Neural crest cell (in vitro differentiated cells): ENCODE measurements around the gene KISS1. TPM values are rescaled to one million over a fixed set of nuclear protein-coding genes. Genes with fewer than 3 reads are reported as not detected.

ENCODE experiments used
- DNase-seq: peaks from one replicate; pipeline ENCODE4 v3.0.0; 2021; ENCODE audit warnings: low read depth, mixed read lengths, low spot score
- H3K27ac Mint-ChIP-seq: one replicate; pipeline ENCODE4 v1.8.0; 2021; ENCODE audit warnings: mild to moderate bottlenecking, mixed read lengths; ENCODE audit not compliant: unreplicated experiment
- H3K27me3 Mint-ChIP-seq: 2 replicates; pipeline ENCODE4 v1.8.0; 2021; ENCODE audit warnings: low read depth, mild to moderate bottlenecking, mixed read lengths
- H3K36me3 Mint-ChIP-seq: 2 replicates; pipeline ENCODE4 v1.8.0; 2021; ENCODE audit warnings: low read depth, mild to moderate bottlenecking, mixed read lengths
- H3K4me1 Mint-ChIP-seq: 2 replicates; pipeline ENCODE4 v1.8.0; 2021; ENCODE audit warnings: mixed read lengths
- H3K4me3 Mint-ChIP-seq: one replicate; pipeline ENCODE4 v1.8.0; 2021; ENCODE audit warnings: mild to moderate bottlenecking, mixed read lengths
- H3K9me3 Mint-ChIP-seq: 2 replicates; pipeline ENCODE4 v1.8.0; 2021; ENCODE audit warnings: mixed read lengths
- total RNA-seq: library from RNA; stranded (reverse); gene quantifications from 2 replicates; pipeline ENCODE4 v1.2.1, GENCODE V29; 2021
- TF ChIP-seq, protein P1 (sequence below): fragments of 200-600 bp; sonication (generic); conservative IDR thresholded peaks from 2 replicates; pipeline ENCODE4 v1.5.0; 2021; ENCODE audit warnings: antibody characterized with exemption, mild to moderate bottlenecking

Gene KISS1
- total RNA-seq, 1 donor from 2014 or later: not detected

DNA sequence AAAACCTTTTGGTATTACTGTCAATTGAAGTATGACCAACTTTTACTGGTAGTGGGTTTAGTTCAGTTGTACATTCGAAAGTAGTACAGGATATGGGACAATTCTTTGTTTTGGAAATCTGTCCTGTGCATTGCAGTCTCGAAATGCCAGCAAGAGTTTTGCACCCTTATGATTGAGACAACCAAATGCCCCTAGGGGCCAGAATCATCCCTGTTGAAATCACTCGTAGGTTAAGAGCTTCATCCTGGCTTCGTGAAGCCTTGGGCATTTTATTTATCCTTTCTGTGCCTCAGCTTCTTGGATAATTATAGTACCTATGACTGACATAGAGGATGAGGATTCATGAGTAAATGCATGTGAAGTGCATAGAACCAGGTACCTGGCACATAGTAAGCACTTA is 19.9 kb upstream of the KISS1 start:
- TF ChIP-seq, protein P1, sequence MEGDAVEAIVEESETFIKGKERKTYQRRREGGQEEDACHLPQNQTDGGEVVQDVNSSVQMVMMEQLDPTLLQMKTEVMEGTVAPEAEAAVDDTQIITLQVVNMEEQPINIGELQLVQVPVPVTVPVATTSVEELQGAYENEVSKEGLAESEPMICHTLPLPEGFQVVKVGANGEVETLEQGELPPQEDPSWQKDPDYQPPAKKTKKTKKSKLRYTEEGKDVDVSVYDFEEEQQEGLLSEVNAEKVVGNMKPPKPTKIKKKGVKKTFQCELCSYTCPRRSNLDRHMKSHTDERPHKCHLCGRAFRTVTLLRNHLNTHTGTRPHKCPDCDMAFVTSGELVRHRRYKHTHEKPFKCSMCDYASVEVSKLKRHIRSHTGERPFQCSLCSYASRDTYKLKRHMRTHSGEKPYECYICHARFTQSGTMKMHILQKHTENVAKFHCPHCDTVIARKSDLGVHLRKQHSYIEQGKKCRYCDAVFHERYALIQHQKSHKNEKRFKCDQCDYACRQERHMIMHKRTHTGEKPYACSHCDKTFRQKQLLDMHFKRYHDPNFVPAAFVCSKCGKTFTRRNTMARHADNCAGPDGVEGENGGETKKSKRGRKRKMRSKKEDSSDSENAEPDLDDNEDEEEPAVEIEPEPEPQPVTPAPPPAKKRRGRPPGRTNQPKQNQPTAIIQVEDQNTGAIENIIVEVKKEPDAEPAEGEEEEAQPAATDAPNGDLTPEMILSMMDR: no peak

DNA sequence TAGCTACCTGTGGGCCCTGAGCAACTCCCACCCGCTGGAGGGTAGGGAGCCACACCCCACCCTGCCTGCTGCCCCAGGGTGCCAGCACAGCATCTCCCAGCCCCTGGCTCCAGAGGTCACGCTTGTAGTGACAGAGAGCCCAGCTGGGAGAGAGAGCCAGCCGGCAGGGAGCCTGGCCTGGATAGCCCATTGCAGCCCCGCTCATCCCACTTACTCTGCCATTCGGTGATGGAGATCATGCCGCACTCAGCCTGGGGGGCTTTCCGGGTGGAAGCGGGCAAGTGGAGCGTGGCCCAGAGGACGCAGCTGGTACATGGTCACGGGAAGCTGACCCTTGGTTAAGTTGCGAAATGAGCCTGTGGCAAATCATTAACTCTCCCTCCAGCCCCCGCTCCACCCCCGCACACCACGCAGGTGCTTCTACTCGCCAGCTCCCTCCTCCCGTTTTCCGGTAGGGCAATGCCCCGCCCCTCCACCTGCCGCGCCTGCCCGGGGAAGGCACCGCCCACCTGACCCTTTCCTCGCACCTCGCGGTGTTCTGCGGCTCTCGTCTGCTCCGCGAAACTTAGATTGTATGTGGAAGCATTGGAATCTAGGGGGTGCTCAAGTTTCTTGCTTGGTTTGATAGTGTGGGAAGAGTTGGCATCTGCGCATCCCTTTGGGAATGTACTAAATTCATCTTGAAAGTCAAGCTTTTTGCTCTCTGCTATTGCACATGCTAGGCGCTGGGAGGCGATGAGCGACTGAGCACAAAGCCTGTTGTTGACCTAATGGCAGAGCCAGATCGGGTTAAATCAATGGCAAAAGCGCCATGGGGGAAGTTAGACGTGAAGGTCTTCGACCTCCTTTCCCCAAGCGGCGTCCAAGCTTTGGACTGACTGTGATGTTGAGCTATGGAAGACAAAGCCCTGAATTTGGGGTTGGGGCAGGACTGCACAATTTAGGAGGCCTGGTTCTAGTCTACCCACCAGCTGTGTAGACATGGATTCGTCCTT is 17.7 kb upstream of the KISS1 start, which contains the start of gene GOLT1A:
Gene GOLT1A (minus strand): TSS at position 321 of the 995 bp plus-strand sequence. CDS start 82 bp downstream, at position 239.
- peaks cover 5% of the 10 kb centered on the region for H3K4me1 Mint-ChIP-seq
- TF ChIP-seq, protein P1: peak; percentile 74
- DNase-seq: peak; percentile 57
- peaks cover 30% of the 10 kb centered on the region for H3K27me3 Mint-ChIP-seq
- peak within 1 kb of the TSS; percentile 9 for H3K27ac Mint-ChIP-seq
- H3K4me3 Mint-ChIP-seq: peak within 1 kb of the TSS; percentile 4
- no peaks in the 10 kb centered on the region for H3K9me3 Mint-ChIP-seq
- H3K36me3 Mint-ChIP-seq: no peaks in the 10 kb centered on the region

More for the DNA sequence above, 19.9 kb upstream of the KISS1 start:
- H3K4me1 Mint-ChIP-seq: peaks cover 5% of the 10 kb centered on the region
- no peak overlapping the region for H3K27ac Mint-ChIP-seq
- H3K27me3 Mint-ChIP-seq: peaks cover 18% of the 10 kb centered on the region
- no peak overlapping the region for H3K4me3 Mint-ChIP-seq
- DNase-seq: no peak
- H3K9me3 Mint-ChIP-seq: no peaks in the 10 kb centered on the region
- H3K36me3 Mint-ChIP-seq: no peaks in the 10 kb centered on the region

DNA sequence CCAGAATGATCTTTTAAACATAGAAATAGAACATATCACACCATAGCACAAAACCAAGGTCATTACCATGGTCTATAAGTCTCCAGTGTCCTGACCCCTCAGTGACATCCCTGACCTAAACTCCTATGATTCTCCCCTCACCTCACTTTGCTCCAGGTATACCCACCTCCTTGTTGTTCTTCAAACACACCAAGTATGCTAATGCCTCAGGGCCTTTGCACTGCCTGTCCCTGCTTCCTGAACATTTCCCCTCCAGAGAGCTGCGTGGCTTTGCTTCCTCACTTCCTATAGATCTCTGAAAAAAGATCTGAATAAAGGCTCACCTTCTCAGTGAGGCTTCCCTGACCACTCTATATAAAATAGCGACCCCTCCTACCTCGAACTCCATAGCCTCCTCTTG is 16.4 kb upstream of the KISS1 start:
- Mint-ChIP-seq H3K36me3 (no peaks in the 10 kb centered on the region), H3K4me1 (peaks cover 5% of the 10 kb centered on the region), H3K27ac (no peak overlapping the region), H3K4me3 (no peak overlapping the region), H3K27me3 (peaks cover 35% of the 10 kb centered on the region), H3K9me3 (no peaks in the 10 kb centered on the region)
- no peak for DNase-seq
- TF ChIP-seq, protein P1: no peak

DNA sequence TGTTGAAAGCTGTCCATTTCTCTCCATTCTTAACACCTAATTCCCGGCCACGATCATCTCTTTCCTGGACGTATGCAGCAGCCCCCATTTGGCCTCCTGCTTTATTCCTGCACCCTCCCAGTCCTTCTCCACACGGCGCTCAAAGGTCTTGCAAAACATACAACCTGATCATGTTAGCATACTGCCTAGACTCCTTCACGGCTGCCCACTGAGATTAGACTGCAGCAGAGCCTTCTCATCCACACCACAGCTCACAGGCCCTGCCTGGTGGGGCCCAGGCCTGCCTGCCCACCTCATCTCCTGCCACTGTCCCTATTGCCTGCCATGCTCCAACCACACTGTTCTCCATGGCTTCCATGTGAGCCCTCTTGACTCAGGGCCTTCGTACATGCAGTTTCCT is 14.8 kb upstream of the KISS1 start:
- no peaks in the 10 kb centered on the region for H3K36me3 Mint-ChIP-seq
- TF ChIP-seq, protein P1: no peak
- no peak overlapping the region for H3K4me3 Mint-ChIP-seq

DNA sequence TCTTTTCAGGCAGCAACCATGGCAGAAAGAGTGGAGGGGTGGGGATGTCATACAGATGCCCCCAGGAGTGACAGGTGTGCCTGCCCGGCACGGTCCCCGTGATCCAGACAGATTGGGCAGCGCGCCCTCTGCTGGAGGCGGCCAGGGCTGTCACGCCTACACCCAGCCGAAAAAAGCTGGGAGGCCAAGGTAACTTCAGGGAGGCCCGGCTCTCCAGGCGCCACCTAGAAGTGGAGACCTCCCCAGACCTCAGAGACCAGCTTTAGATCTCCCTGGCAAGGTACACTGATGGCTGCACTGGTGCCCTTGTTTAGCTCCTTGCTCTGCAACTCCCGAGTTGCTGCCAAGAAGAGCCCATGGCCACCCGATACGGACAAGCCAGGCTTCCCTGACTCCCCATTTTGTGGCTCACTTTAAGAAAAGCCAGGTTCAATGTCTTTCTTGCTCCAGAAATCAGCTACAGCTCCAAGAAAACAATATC is 10.9 kb upstream of the KISS1 start:
- Mint-ChIP-seq H3K27me3 (peaks cover 78% of the 10 kb centered on the region), H3K36me3 (no peaks in the 10 kb centered on the region), H3K27ac (no peak overlapping the region), H3K4me1 (no peaks in the 10 kb centered on the region), H3K9me3 (no peaks in the 10 kb centered on the region), H3K4me3 (no peak overlapping the region)
- DNase-seq: peak; percentile 79
- TF ChIP-seq, protein P1: peak; percentile 93

More for the DNA sequence above, 14.8 kb upstream of the KISS1 start:
- H3K27ac Mint-ChIP-seq: no peak overlapping the region
- H3K4me1 Mint-ChIP-seq: peaks cover 5% of the 10 kb centered on the region
- H3K27me3 Mint-ChIP-seq: peaks cover 50% of the 10 kb centered on the region
- no peak for DNase-seq
- no peaks in the 10 kb centered on the region for H3K9me3 Mint-ChIP-seq
